B cell (primary cell): ENCODE results near the gene RASGRF2. TPM values are rescaled to one million over a fixed set of nuclear protein-coding genes. Genes with fewer than 3 reads are reported as not detected.

Experiments
- ATAC-seq: fragments of 200-7000 bp; cut with Tn5 transposase; one replicate; pipeline ENCODE4 v1.10.0; 2021; ENCODE audit warnings: low read depth, mild to moderate bottlenecking, moderate number of reproducible peaks, moderate library complexity
- CTCF ChIA-PET: fragments of 350-600 bp; sonication (Branson Sonifier 250); formaldehyde crosslinking; loops from one replicate; lab custom pipeline; 2021; ENCODE audit warnings: antibody characterized with exemption, inconsistent platforms; lab: Charles Lee
- POLR2A ChIA-PET: fragments of 350-600 bp; sonication (Branson Sonifier 250); formaldehyde crosslinking; loops from one replicate; lab custom pipeline; 2021; ENCODE audit warnings: antibody characterized with exemption; lab: Charles Lee
- DNase-seq: peaks from one replicate; pipeline ENCODE4 v3.0.0; 2013
- H2AFZ ChIP-seq: 2 replicates; pipeline ENCODE4 v1.6.1; 2012; ENCODE audit warnings: mild to moderate bottlenecking, low read depth, low read length; ENCODE audit not compliant: insufficient read depth, poor library complexity, severe bottlenecking
- H3K27ac ChIP-seq, 2 donors: 1 replicate in 1 of 2; 2 replicates in 1 of 2; pipeline ENCODE4 v1.5.1; 2012 to 2013; ENCODE audit warnings: low read length in 2 of 2, mild to moderate bottlenecking in 2 of 2, moderate library complexity in 1 of 2
- H3K27me3 ChIP-seq, 4 experiments: fragments of 200-600 bp in 1 of 4; sonication (generic) in 1 of 4; replicated peaks in 1 of 4; 1 replicate in 2 of 4; 2 replicates in 2 of 4; pipeline versions ENCODE4 v1.6.1 to v1.7.0; 2013 to 2016; ENCODE audit warnings: low read length in 3 of 4, mild to moderate bottlenecking in 2 of 4, mixed read lengths in 1 of 4, moderate library complexity in 1 of 4; ENCODE audit not compliant: insufficient read depth in 4 of 4, control insufficient read depth in 3 of 4; ENCODE audit errors: control extremely low read depth in 1 of 4
- H3K36me3 ChIP-seq, 2 experiments: replicated peaks in 1 of 2; 1 replicate in 1 of 2; 2 replicates in 1 of 2; pipeline versions ENCODE4 v1.6.1 to v1.7.1; 2013; ENCODE audit warnings: low read length in 1 of 2; ENCODE audit not compliant: insufficient read depth in 2 of 2, control insufficient read depth in 1 of 2; ENCODE audit errors: control extremely low read depth in 1 of 2, extremely low read depth in 1 of 2
- H3K4me1 ChIP-seq, 2 donors: fragments of 200-600 bp in 1 of 2; sonication (generic) in 1 of 2; 1 replicate in 1 of 2; 2 replicates in 1 of 2; pipeline versions ENCODE4 v1.5.1 to v1.6.1; 2013 to 2017; ENCODE audit warnings: low read length in 2 of 2; ENCODE audit not compliant: control insufficient read depth in 2 of 2, insufficient read depth in 2 of 2
- H3K4me2 ChIP-seq: replicated peaks from 2 replicates; pipeline ENCODE3; 2012; ENCODE audit warnings: mild to moderate bottlenecking, low read depth, low read length; ENCODE audit not compliant: poor library complexity, severe bottlenecking
- H3K4me3 ChIP-seq, 5 experiments: fragments of 200-600 bp in 1 of 5; sonication (generic) in 1 of 5; 1 replicate in 3 of 5; 2 replicates in 2 of 5; pipeline versions ENCODE4 v1.5.1 to v1.7.0; 2011 to 2016; ENCODE audit warnings: low read length in 4 of 5, mild to moderate bottlenecking in 4 of 5, low read depth in 2 of 5, control low read depth in 1 of 5, moderate library complexity in 1 of 5; ENCODE audit not compliant: insufficient read depth in 1 of 5; ENCODE audit errors: control extremely low read depth in 1 of 5, extremely low read depth in 1 of 5
- H3K79me2 ChIP-seq: fragments of 200-600 bp; sonication (generic); one replicate; pipeline ENCODE4 v1.6.0; 2016; ENCODE audit warnings: low read length; ENCODE audit not compliant: control insufficient read depth, insufficient read depth
- H3K9ac ChIP-seq: fragments of 200-600 bp; sonication (generic); 2 replicates; pipeline ENCODE4 v1.6.1; 2017; ENCODE audit warnings: mild to moderate bottlenecking, low read length, moderate library complexity
- H3K9me3 ChIP-seq, 3 donors: one replicate each; pipeline versions ENCODE4 v1.6.1 to v1.7.1; 2013; ENCODE audit warnings: low read length in 2 of 3; ENCODE audit not compliant: control insufficient read depth in 2 of 3, insufficient read depth in 1 of 3; ENCODE audit errors: control extremely low read depth in 1 of 3
- H4K20me1 ChIP-seq: 2 replicates; pipeline ENCODE4 v1.6.0; 2012; ENCODE audit warnings: mild to moderate bottlenecking, low read length; ENCODE audit not compliant: insufficient read depth, control insufficient read depth, poor library complexity, severe bottlenecking
- H3K27ac Mint-ChIP-seq: one replicate; pipeline ENCODE4 v1.8.0; 2021; ENCODE audit warnings: mixed read lengths
- H3K27me3 Mint-ChIP-seq: one replicate; pipeline ENCODE4 v1.8.0; 2021; ENCODE audit warnings: mixed read lengths
- H3K4me1 Mint-ChIP-seq: one replicate; pipeline ENCODE4 v1.8.0; 2021; ENCODE audit warnings: mixed read lengths
- H3K4me3 Mint-ChIP-seq: one replicate; pipeline ENCODE4 v1.8.0; 2021; ENCODE audit warnings: mixed read lengths
- H3K9me3 Mint-ChIP-seq: one replicate; pipeline ENCODE4 v1.8.0; 2022; ENCODE audit warnings: mixed read lengths; ENCODE audit not compliant: insufficient read depth
- EZH2 ChIP-seq: IDR thresholded peaks from 2 replicates; pipeline ENCODE4 v1.6.1; 2012; ENCODE audit warnings: borderline replicate concordance, low read depth, mild to moderate bottlenecking, moderate library complexity, low read length; ENCODE audit not compliant: insufficient read depth, poor library complexity, severe bottlenecking
- WGBS: methylation state at CpG from one replicate; pipeline ENCODE4 v1.1.5; 2013; ENCODE audit warnings: missing lambda C conversion rate; ENCODE audit not compliant: insufficient coverage; 5-methylcytosine and 5-hydroxymethylcytosine counted together
- intact Hi-C: fragments of 100-400 bp; cut with micrococcal nuclease; formaldehyde crosslinking; loops from one replicate; pipeline ENCODE4 v1.10.0; 2022
- polyA plus RNA-seq: library from polyadenylated mRNA; depleted of rRNA; stranded (reverse); fragments of >200 nt; gene quantifications from 2 replicates; pipeline ENCODE4 v1.2.3, GENCODE V29; 2012
- total RNA-seq, 2 donors: library from RNA; stranded (reverse); fragments of 120-200 nt in 1 of 2; gene quantifications; 1 replicate in 1 of 2; 2 replicates in 1 of 2; pipeline versions ENCODE4 v1.2.3 to v1.2.4, GENCODE V29; 2013 to 2022
- TF ChIP-seq, protein P1 (sequence below): fragments of 200-600 bp; IDR thresholded peaks from one replicate; pipeline ENCODE4 v1.8.0; 2022; ENCODE audit warnings: antibody characterized with exemption, mild to moderate bottlenecking

RASGRF2 gene
- total and polyA plus RNA-seq, 2 donors (not counting 1 experiment from before 2014, with no cell fraction given): 0.04 to 0.37 TPM

DNA sequence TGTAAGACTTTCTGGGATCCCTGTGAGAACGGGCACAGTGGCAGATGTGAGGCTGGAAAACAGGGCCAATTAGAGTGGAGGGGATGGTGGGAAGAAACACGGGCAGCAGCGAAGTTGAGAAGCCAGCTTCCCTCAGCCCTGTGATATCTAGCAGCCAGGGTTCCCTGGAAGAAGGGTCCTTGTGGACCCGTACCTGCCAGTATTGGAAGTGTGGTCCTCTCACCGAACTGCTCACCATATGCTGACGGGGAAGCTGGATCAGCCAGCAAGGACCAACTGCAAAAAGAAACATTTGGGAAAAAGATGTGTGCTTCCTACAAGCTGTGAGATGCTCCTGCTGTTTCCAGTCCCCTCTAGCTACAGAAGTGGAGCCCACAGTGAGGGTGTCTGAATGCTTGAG lies 286.5 kb downstream of the RASGRF2 start:
- no peak overlapping the region for H3K4me3 Mint-ChIP-seq

DNA sequence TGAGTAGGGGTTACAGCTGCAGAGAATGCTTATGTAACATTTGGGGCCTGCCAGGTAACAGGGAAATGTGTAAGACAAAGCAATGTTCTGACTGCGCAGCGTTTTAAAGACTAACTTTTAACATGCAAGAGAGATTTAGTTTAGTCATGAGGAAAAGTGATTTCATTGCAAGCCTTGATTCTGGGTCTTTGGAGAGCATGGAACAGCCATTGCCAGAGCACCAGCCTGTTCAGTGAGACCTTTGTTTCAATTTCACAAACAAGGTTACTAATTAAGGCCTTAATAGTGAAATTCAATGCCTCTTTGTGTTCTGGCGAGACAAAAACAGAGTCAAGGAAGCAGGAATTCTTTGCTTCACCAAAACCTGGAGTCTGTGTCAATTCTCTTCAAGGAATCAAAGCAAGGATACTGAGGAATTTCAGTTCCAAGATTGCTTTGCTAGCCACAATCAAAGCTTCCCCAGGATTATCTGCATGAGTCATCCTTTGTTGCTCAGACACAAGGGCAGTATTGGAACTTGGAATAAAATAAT lies 287.3 kb downstream of the RASGRF2 start:
- 86% methylated on average over 1 of the region's 3 CpGs for WGBS
- H3K27me3 Mint-ChIP-seq: no peaks in the 10 kb centered on the region
- H3K9me3 Mint-ChIP-seq: no peaks in the 10 kb centered on the region
- Histone ChIP-seq H4K20me1 (no peaks in the 10 kb centered on the region), H3K27me3 (no peaks in the 10 kb centered on the region), H3K4me2 (no peak overlapping the region), H3K27ac (no peak overlapping the region), H3K9ac (no peak overlapping the region), H3K36me3 (no peaks in the 10 kb centered on the region), H3K4me3 (no peak overlapping the region), H3K79me2 (no peaks in the 10 kb centered on the region), H3K4me1 (no peaks in the 10 kb centered on the region), H3K9me3 (peaks cover 0 to 4% (median 0%) of the 10 kb centered on the region in 3 donors), H2AFZ (no peak overlapping the region)
- intact Hi-C loops: no loop called here
- ChIA-PET POLR2A (no interaction called here), CTCF (no interaction called here)
- ATAC-seq (no peak), DNase-seq (no peak)
- no peak overlapping the region for H3K4me3 Mint-ChIP-seq
- TF ChIP-seq, protein P1, sequence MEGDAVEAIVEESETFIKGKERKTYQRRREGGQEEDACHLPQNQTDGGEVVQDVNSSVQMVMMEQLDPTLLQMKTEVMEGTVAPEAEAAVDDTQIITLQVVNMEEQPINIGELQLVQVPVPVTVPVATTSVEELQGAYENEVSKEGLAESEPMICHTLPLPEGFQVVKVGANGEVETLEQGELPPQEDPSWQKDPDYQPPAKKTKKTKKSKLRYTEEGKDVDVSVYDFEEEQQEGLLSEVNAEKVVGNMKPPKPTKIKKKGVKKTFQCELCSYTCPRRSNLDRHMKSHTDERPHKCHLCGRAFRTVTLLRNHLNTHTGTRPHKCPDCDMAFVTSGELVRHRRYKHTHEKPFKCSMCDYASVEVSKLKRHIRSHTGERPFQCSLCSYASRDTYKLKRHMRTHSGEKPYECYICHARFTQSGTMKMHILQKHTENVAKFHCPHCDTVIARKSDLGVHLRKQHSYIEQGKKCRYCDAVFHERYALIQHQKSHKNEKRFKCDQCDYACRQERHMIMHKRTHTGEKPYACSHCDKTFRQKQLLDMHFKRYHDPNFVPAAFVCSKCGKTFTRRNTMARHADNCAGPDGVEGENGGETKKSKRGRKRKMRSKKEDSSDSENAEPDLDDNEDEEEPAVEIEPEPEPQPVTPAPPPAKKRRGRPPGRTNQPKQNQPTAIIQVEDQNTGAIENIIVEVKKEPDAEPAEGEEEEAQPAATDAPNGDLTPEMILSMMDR: no peak
- TF ChIP-seq EZH2: no peak
- H3K4me1 Mint-ChIP-seq: no peaks in the 10 kb centered on the region
- H3K27ac Mint-ChIP-seq: no peak overlapping the region

More for the DNA sequence above, 286.5 kb downstream of the RASGRF2 start:
- 100% methylated on average over 6 of the region's 6 CpGs for WGBS
- Histone ChIP-seq H4K20me1 (no peaks in the 10 kb centered on the region), H3K27me3 (no peaks in the 10 kb centered on the region), H3K4me1 (no peaks in the 10 kb centered on the region), H3K9me3 (peaks cover 0 to 4% (median 0%) of the 10 kb centered on the region in 3 donors), H3K79me2 (no peaks in the 10 kb centered on the region), H3K9ac (no peak overlapping the region), H3K4me2 (no peak overlapping the region), H3K27ac (no peak overlapping the region), H2AFZ (no peak overlapping the region), H3K36me3 (no peaks in the 10 kb centered on the region), H3K4me3 (no peak overlapping the region)
- intact Hi-C loops: no loop called here
- Mint-ChIP-seq H3K27me3 (no peaks in the 10 kb centered on the region), H3K4me1 (no peaks in the 10 kb centered on the region), H3K27ac (no peak overlapping the region), H3K9me3 (no peaks in the 10 kb centered on the region)
- ChIA-PET CTCF (no interaction called here), POLR2A (no interaction called here)
- ATAC-seq (no peak), DNase-seq (no peak)
- no peak for TF ChIP-seq EZH2
- TF ChIP-seq, protein P1: no peak
